Thoracic aorta (tissue), 2 donors: Measurements from ENCODE around the gene SPEM3. TPM values are rescaled to one million over a fixed set of nuclear protein-coding genes. Genes with fewer than 3 reads are reported as not detected.
A peak's percentile ranks its signal among the peaks of the same experiment; 100 is the strongest.

Experiments used
- ATAC-seq: fragments of 150-250 bp; one replicate; pipeline ENCODE4 v1.8.0; 2017; ENCODE audit warnings: low read depth; ENCODE audit not compliant: insufficient number of reproducible peaks, low FRiP score
- DNase-seq: peaks from one replicate; pipeline ENCODE4 v3.0.0-alpha.2; 2020; ENCODE audit warnings: low spot score
- H3K27ac ChIP-seq, 2 donors: fragments of 200-600 bp; sonication (generic); 1 replicate in 1 of 2; 2 replicates in 1 of 2; pipeline ENCODE4 v1.5.1; 2016; ENCODE audit warnings: mild to moderate bottlenecking in 2 of 2, moderate library complexity in 2 of 2
- H3K27me3 ChIP-seq: fragments of 200-600 bp; sonication (generic); replicated peaks from 2 replicates; pipeline ENCODE4 v1.6.0; 2016; ENCODE audit warnings: mild to moderate bottlenecking; ENCODE audit not compliant: insufficient read depth
- H3K36me3 ChIP-seq: fragments of 200-600 bp; sonication (generic); one replicate; pipeline ENCODE4 v1.5.1; 2016
- H3K4me1 ChIP-seq, 2 donors: fragments of 200-600 bp; sonication (generic); 1 replicate in 1 of 2; 2 replicates in 1 of 2; pipeline versions ENCODE4 v1.5.1 to v1.6.0; 2016; ENCODE audit warnings: low read depth in 2 of 2, mild to moderate bottlenecking in 1 of 2; ENCODE audit not compliant: control insufficient read depth in 1 of 2
- H3K4me3 ChIP-seq: fragments of 200-600 bp; sonication (generic); 2 replicates; pipeline ENCODE4 v1.5.1; 2016; ENCODE audit warnings: mild to moderate bottlenecking
- H3K9me3 ChIP-seq: fragments of 200-600 bp; sonication (generic); 2 replicates; pipeline ENCODE4 v1.5.1; 2016
- CTCF ChIP-seq: fragments of 200-600 bp; sonication (generic); IDR thresholded peaks from one replicate; pipeline ENCODE4 v1.5.1; 2019; ENCODE audit warnings: antibody characterized with exemption
- total RNA-seq, 2 donors: library from RNA; depleted of rRNA; stranded (reverse); fragments of >200 nt; gene quantifications; one replicate each; pipeline versions ENCODE4 v1.1.0 to v1.2.3, GENCODE V29; 2016

The SPEM3 gene
- total RNA-seq, 2 donors from 2014 or later = not detected

GRCh38 chr17:7475764-7476422, 47.2 kb downstream of the SPEM3 start:
- DNase-seq (no peak), ATAC-seq (no peak)
- no peak for TF ChIP-seq CTCF
- Histone ChIP-seq H3K36me3 (no peaks in the 10 kb centered on the region), H3K27ac (peak overlapping the region in 1 of 2 donors; percentile 100), H3K4me3 (no peak overlapping the region), H3K27me3 (no peaks in the 10 kb centered on the region), H3K9me3 (no peaks in the 10 kb centered on the region), H3K4me1 (peaks cover 34 to 55% of the 10 kb centered on the region in 2 donors)

GRCh38 chr17:7476494-7476893, 47.8 kb downstream of the SPEM3 start:
- Histone ChIP-seq H3K4me1 (peaks cover 31 to 54% of the 10 kb centered on the region in 2 donors), H3K27ac (peak overlapping the region in 1 of 2 donors; percentile 100), H3K9me3 (no peaks in the 10 kb centered on the region), H3K4me3 (no peak overlapping the region), H3K27me3 (no peaks in the 10 kb centered on the region), H3K36me3 (no peaks in the 10 kb centered on the region)
- ATAC-seq (no peak), DNase-seq (no peak)
- no peak for TF ChIP-seq CTCF

- ATAC-seq (no peak), DNase-seq (no peak)
- Histone ChIP-seq H3K9me3 (no peaks in the 10 kb centered on the region), H3K27me3 (no peaks in the 10 kb centered on the region), H3K4me3 (peak overlapping the region; percentile 99), H3K4me1 (peaks cover 31 to 53% of the 10 kb centered on the region in 2 donors), H3K27ac (peak overlapping the region; percentile 99 to 100), H3K36me3 (no peaks in the 10 kb centered on the region)
- TF ChIP-seq CTCF = no peak
Measured at GRCh38 chr17:7476951-7477350, 48.3 kb downstream of the SPEM3 start.

GRCh38 chr17:7477392-7478275, 49.0 kb downstream of the SPEM3 start:
- no peak for ATAC-seq
- Histone ChIP-seq H3K4me3 (peak overlapping the region; percentile 99), H3K27me3 (no peaks in the 10 kb centered on the region), H3K9me3 (no peaks in the 10 kb centered on the region), H3K36me3 (no peaks in the 10 kb centered on the region), H3K27ac (peak overlapping the region; percentile 99 to 100), H3K4me1 (peaks cover 31 to 54% of the 10 kb centered on the region in 2 donors)
- no peak for DNase-seq
- no peak for TF ChIP-seq CTCF
